K562 (cell line): Measurements from ENCODE around the gene HOXB4. TPM values are rescaled to one million over a fixed set of nuclear protein-coding genes. Genes with fewer than 3 reads are reported as not detected.
A peak's percentile ranks its signal among the peaks of the same experiment; 100 is the strongest.

Experiments
- ATAC-seq: fragments of 200-7000 bp; cut with Tn5 transposase; 3 replicates; pipeline ENCODE4 v1.9.1; 2020; ENCODE audit warnings: moderate library complexity
- BruUV-seq: library from RNA; stranded (reverse); fragments of 400-500 nt; replicated peaks from 2 replicates; lab custom pipeline; 2021; lab: Mats Ljungman, UMichigan
- CTCF ChIA-PET: fragments of 300-600 bp; formaldehyde crosslinking; extraction: SDS; loops from one replicate; lab custom pipeline; 2021; ENCODE audit warnings: low intra/inter-chr PET ratio; lab: Yijun Ruan, JAX
- POLR2A ChIA-PET: fragments of 300-600, 350-650 bp; sonication (Branson Sonifier 250); formaldehyde crosslinking; extraction: SDS; loops from one replicate; lab custom pipeline; 2021; ENCODE audit warnings: antibody characterized with exemption, inconsistent platforms; lab: Yijun Ruan, JAX
- DNase-seq, 4 experiments: peaks; one replicate each; pipeline versions ENCODE4 v3.0.0 to v3.0.0-alpha.2; 2011 to 2018; ENCODE audit warnings: low spot score in 3 of 4, mixed read lengths in 3 of 4; ENCODE audit errors: extremely low read depth in 1 of 4
- FAIRE-seq: peaks from 2 replicates; lab custom pipeline; 2011; peaks lifted over from hg19 to GRCh38; lab: Jason Lieb, UNC
- H2AFZ ChIP-seq: 2 replicates; pipeline ENCODE4 v1.6.0; 2011; ENCODE audit warnings: low read depth, low read length, control low read depth, inconsistent platforms
- H3K27ac ChIP-seq: fragments of 200-600 bp; 3 replicates; pipeline ENCODE4 v1.8.0; 2011; ENCODE audit warnings: low read depth, mild to moderate bottlenecking, control low read depth, inconsistent platforms, low read length, moderate library complexity, mixed read lengths; ENCODE audit errors: extremely low read depth
- H3K27me3 ChIP-seq, 2 experiments: fragments of 300-600 bp in 1 of 2; 2 replicates in 1 of 2; 3 replicates in 1 of 2; pipeline versions ENCODE4 v1.6.0 to v1.8.0; 2011; ENCODE audit warnings: inconsistent platforms in 2 of 2, low read length in 2 of 2, mild to moderate bottlenecking in 1 of 2, mixed read lengths in 1 of 2, moderate library complexity in 1 of 2; ENCODE audit not compliant: control insufficient read depth in 2 of 2, insufficient read depth in 2 of 2
- H3K36me3 ChIP-seq: fragments of 300-600 bp; 3 replicates; pipeline ENCODE4 v1.8.0; 2011; ENCODE audit warnings: mild to moderate bottlenecking, low read length, inconsistent platforms; ENCODE audit not compliant: control insufficient read depth, insufficient read depth
- H3K4me1 ChIP-seq, 2 experiments: fragments of 200-600 bp in 1 of 2; replicated peaks in 1 of 2; 2 replicates in 1 of 2; 3 replicates in 1 of 2; pipeline versions ENCODE4 v1.5.1 to v1.8.0; 2011; ENCODE audit warnings: inconsistent platforms in 2 of 2, low read length in 2 of 2, mild to moderate bottlenecking in 1 of 2, mixed read lengths in 1 of 2, moderate library complexity in 1 of 2; ENCODE audit not compliant: control insufficient read depth in 2 of 2, insufficient read depth in 2 of 2
- H3K4me2 ChIP-seq: 2 replicates; pipeline ENCODE4 v1.6.1; 2011; ENCODE audit warnings: low read length, control low read depth, inconsistent platforms, mixed read lengths; ENCODE audit not compliant: insufficient read depth
- H3K4me3 ChIP-seq: fragments of 200-600 bp; sonication (generic), shearing (Covaris generic); 2 replicates; pipeline ENCODE4 v1.5.1; 2016; ENCODE audit warnings: control low read depth, inconsistent platforms
- H3K79me2 ChIP-seq: fragments of 200-600 bp; 3 replicates; pipeline ENCODE4 v1.8.0; 2011; ENCODE audit warnings: low read length, inconsistent platforms; ENCODE audit not compliant: control insufficient read depth, insufficient read depth
- H3K9ac ChIP-seq, 2 experiments: 2 replicates each; pipeline versions ENCODE4 v1.6.0 to v1.6.1; 2011; ENCODE audit warnings: low read depth in 2 of 2, low read length in 2 of 2, control low read depth in 1 of 2, inconsistent platforms in 1 of 2, mild to moderate bottlenecking in 1 of 2, mixed read lengths in 1 of 2; ENCODE audit not compliant: insufficient read depth in 1 of 2
- H3K9me1 ChIP-seq: one replicate; pipeline ENCODE4 v1.6.0; 2011; ENCODE audit warnings: inconsistent platforms, mild to moderate bottlenecking, low read length, moderate library complexity; ENCODE audit not compliant: control insufficient read depth, insufficient read depth
- H3K9me3 ChIP-seq: replicated peaks from 2 replicates; pipeline ENCODE4 v1.5.1; 2011; ENCODE audit warnings: low read depth, low read length, inconsistent platforms; ENCODE audit not compliant: control insufficient read depth, insufficient read depth
- H4K20me1 ChIP-seq: replicated peaks from 2 replicates; pipeline ENCODE4 v1.6.1; 2011; ENCODE audit warnings: low read length, inconsistent platforms, mixed read lengths; ENCODE audit not compliant: control insufficient read depth, insufficient read depth
- BMI1 ChIP-seq: fragments of 150-350 bp; IDR thresholded peaks from 2 replicates; pipeline ENCODE4 v1.6.1; 2014; ENCODE audit warnings: low read length
- BRD9 ChIP-seq: fragments of 450-650 bp; IDR thresholded peaks from 2 replicates; pipeline ENCODE4 v1.6.1; 2018; ENCODE audit warnings: low read depth; ENCODE audit not compliant: partially characterized antibody
- E2F3 ChIP-seq: fragments of 250-450 bp; sonication (Bioruptor Pico); IDR thresholded peaks from 2 replicates; pipeline ENCODE4 v1.4.0; 2020; ENCODE audit warnings: mild to moderate bottlenecking
- ETS2 ChIP-seq: IDR thresholded peaks from 2 replicates; pipeline ENCODE4 v1.6.1; 2016; ENCODE audit warnings: borderline replicate concordance, missing genetic modification characterization, mild to moderate bottlenecking, moderate library complexity, missing compliant biosample characterization; ENCODE audit not compliant: poor library complexity, severe bottlenecking
- HMG20B ChIP-seq: fragments of 250-450 bp; sonication (Bioruptor Pico); IDR thresholded peaks from 2 replicates; pipeline ENCODE4 v1.5.0; 2021; ENCODE audit warnings: mild to moderate bottlenecking
- KDM4B ChIP-seq, 2 experiments: fragments of 450-650 bp in 1 of 2; sonication (generic) in 1 of 2; IDR thresholded peaks; 2 replicates each; pipeline ENCODE4 v1.6.1; 2016 to 2017; ENCODE audit warnings: borderline replicate concordance in 2 of 2, antibody characterized with exemption in 1 of 2, low read depth in 1 of 2, mild to moderate bottlenecking in 1 of 2
- LCOR ChIP-seq: sonication (generic); formaldehyde crosslinking; IDR thresholded peaks from 2 replicates; pipeline ENCODE4 v1.8.0; 2022; ENCODE audit warnings: mild to moderate bottlenecking, missing genetic modification reagents
- NCOA2 ChIP-seq, 2 experiments: fragments of 450-650 bp; IDR thresholded peaks; 2 replicates each; pipeline ENCODE4 v1.6.1; 2018; ENCODE audit warnings: mild to moderate bottlenecking in 2 of 2, moderate library complexity in 1 of 2; ENCODE audit not compliant: partially characterized antibody in 2 of 2
- PTTG1 ChIP-seq: fragments of 450-650 bp; IDR thresholded peaks from 2 replicates; pipeline ENCODE4 v1.6.1; 2016; ENCODE audit warnings: low read depth, mild to moderate bottlenecking, missing genetic modification characterization, missing compliant biosample characterization
- RBFOX2 ChIP-seq: fragments of 200-400 bp; formaldehyde crosslinking; IDR thresholded peaks from 2 replicates; pipeline ENCODE4 v1.6.1; 2017; ENCODE audit warnings: low read depth, mild to moderate bottlenecking, low read length, moderate library complexity
- RBM17 ChIP-seq: fragments of 200-400 bp; formaldehyde crosslinking; IDR thresholded peaks from 2 replicates; pipeline ENCODE4 v1.6.1; 2017; ENCODE audit warnings: low read depth, mild to moderate bottlenecking, low read length, borderline replicate concordance
- TAF15 ChIP-seq: fragments of 200-400 bp; formaldehyde crosslinking; IDR thresholded peaks from 2 replicates; pipeline ENCODE4 v1.6.1; 2017; ENCODE audit warnings: mild to moderate bottlenecking, low read depth, low read length, moderate library complexity
- ZNF12 ChIP-seq: sonication (generic); formaldehyde crosslinking; IDR thresholded peaks from 2 replicates; pipeline ENCODE4 v1.4.0; 2020; ENCODE audit warnings: mild to moderate bottlenecking, missing genetic modification reagents
- ZZZ3 ChIP-seq: fragments of 450-650 bp; IDR thresholded peaks from 2 replicates; pipeline ENCODE4 v1.6.1; 2016; ENCODE audit warnings: antibody characterized with exemption, mild to moderate bottlenecking, moderate library complexity
- WGBS: fragments of 100-300 bp; shearing (Covaris generic); methylation state at CpG from one replicate; pipeline ENCODE4 v1.1.6; 2016; ENCODE audit warnings: low coverage, mixed read lengths; ENCODE audit not compliant: insufficient coverage; ENCODE audit errors: missing lambda C conversion rate; 5-methylcytosine and 5-hydroxymethylcytosine counted together
- in situ Hi-C: fragments of 300-500 bp; cut with MboI; formaldehyde crosslinking; loops from 4 replicates; pipeline ENCODE4 v1.15.0; 2018; ENCODE audit warnings: inconsistent platforms, mixed read lengths
- intact Hi-C: fragments of 100-400 bp; cut with micrococcal nuclease; formaldehyde crosslinking; loops from 2 replicates; pipeline ENCODE4 v1.14.2; 2022
- polyA plus RNA-seq, 8 experiments: library from polyadenylated mRNA; depleted of rRNA in 4 of 8; stranded (reverse) in 5 of 8; unstranded in 3 of 8; fragments of >200 nt; fragmentation: Nextera tagmentation in 2 of 8; fragmentation: Illumina TruSeq in 1 of 8; extraction: Ambion mirVana in 2 of 8; extraction: Trizol in 1 of 8; gene quantifications; 2 replicates each; pipeline versions ENCODE4 v1.2.1 to v1.2.3, GENCODE V29; 2011 to 2014; ENCODE audit warnings: inconsistent platforms in 1 of 8, missing spikeins in 1 of 8
- total RNA-seq, 7 experiments: library from RNA; depleted of rRNA in 6 of 7; stranded (reverse); fragments of >200 nt in 6 of 7; fragmentation: Illumina TruSeq in 2 of 7; extraction: Trizol in 2 of 7; gene quantifications; 2 replicates each; pipeline versions ENCODE4 v1.2.1 to v1.2.3, GENCODE V29; 2011 to 2021; ENCODE audit warnings: low replicate concordance in 1 of 7

HOXB4 gene
- total and polyA plus RNA-seq, 9 of the 15 experiments (the other 6 are each of a cell fraction or from before 2014, with no cell fraction given), result 1.6 to 34.9 (median 14.9) TPM

DNA sequence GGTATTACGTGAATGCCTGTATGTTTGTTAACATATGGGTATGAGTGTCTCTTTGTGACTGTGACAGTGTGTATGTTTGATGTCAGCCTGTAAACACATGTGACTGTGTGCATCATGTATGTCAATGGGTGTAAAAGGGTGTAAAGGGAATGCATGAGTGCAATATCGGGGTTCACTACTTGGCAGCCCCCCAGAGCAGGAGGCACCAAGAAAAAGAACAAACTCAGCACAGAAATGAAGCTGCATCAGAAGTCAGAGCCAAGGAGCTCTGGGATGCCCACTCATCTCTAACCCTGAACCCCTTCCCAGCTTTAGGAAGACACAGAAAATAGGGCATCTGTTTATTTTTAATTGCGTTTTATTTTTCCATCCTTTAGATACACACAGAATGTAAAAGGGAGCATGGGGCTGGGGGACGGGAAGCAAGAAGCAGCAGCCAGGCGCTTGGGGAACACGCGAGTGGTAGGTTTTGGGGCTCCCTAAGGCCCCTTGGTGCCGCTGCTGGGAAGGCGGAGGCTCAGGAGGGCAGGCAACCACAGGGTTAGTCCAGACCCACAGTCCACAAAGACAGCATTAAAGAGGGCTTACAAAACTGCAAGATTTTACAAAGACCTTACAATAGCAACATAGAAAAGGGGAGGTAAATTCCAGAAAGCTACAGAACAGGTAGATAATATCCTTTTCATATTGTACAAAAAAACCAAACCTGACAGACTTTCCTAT lies 28.9 kb upstream of the HOXB4 start:
- H3K27ac ChIP-seq, result no peak overlapping the region
- intact Hi-C loops (no loop called here), in situ Hi-C loops (no loop called here)
- H3K9me1 ChIP-seq, result no peaks in the 10 kb centered on the region
- no peak overlapping the region for H3K4me2 ChIP-seq
- H3K79me2 ChIP-seq, result peaks cover 45% of the 10 kb centered on the region
- H3K36me3 ChIP-seq, result peaks cover 6% of the 10 kb centered on the region; the same call in 1 of the 3 replicates
- no peaks in the 10 kb centered on the region for H3K9me3 ChIP-seq
- WGBS, result 91% methylated on average over 9 of the region's 9 CpGs
- ATAC-seq (no peak), DNase-seq (no peak), FAIRE-seq (no peak)
- TF ChIP-seq RBFOX2 (no peak), LCOR (no peak), NCOA2 (IDR thresholded peaks at IDR 0.05; ENCODE audit: partially characterized antibody in 2 of 2) (no peak), HMG20B (CRISPR knock-in tag) (no peak), RBM17 (no peak), ETS2 (no peak), ZNF12 (CRISPR knock-in tag) (no peak), ZZZ3 (no peak), BRD9 (no peak), BMI1 (no peak), PTTG1 (no peak), E2F3 (CRISPR knock-in tag) (no peak), KDM4B (IDR thresholded peaks at IDR 0.05; ENCODE audit: borderline replicate concordance in 2 of 2, low read depth in 1 of 2) (no peak), TAF15 (no peak)
- no peaks in the 10 kb centered on the region for H3K27me3 ChIP-seq
- H2AFZ ChIP-seq, result no peak overlapping the region
- POLR2A ChIA-PET, result interaction anchor here (0.6 to 0.8 kb wide), 3 partner anchors 106 to 458 kb away, joined by 3 read pairs; no protein-coding TSS in a partner anchor
- BruUV-seq, result no TSS peak
- H4K20me1 ChIP-seq, result no peaks in the 10 kb centered on the region
- H3K9ac ChIP-seq, result peak overlapping the region in 1 of 2 experiments; percentile 44; a peak in 1 of 4 replicates
- no peak overlapping the region for H3K4me3 ChIP-seq
- CTCF ChIA-PET, result no interaction called here
- peaks cover 30 to 69% of the 10 kb centered on the region in 2 experiments for H3K4me1 ChIP-seq
